ENCODE results near the gene PCNX3.

PCNX3 gene

GRCh38 chr11:65580756-65581155, 34.8 kb upstream of the PCNX3 start:
- DNase-seq, result no peak

GRCh38 chr11:65581928-65582327, 33.6 kb upstream of the PCNX3 start:
- no peak for DNase-seq

DNA sequence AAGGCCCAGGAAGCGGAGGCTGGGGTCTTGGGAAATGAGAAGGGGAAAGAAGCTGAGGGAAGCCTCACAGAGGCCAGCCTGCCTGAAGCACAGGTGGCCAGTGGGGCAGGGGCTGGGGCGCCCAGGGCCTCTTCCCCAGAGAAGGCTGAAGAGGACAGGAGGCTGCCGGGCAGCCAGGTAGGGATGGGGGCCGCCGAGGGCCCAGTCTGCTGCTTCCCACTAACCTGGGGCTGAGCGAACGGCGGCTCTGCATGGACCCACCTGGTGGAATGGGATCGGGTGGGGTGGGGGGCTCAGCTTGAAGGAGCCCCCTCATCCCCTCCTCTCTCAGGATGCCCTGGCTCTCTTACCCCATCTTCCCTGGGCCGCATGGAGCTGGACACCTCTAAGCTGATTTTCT, 32.0 kb upstream of the PCNX3 start:
- DNase-seq, result no peak

GRCh38 chr11:65584106-65584505, 31.5 kb upstream of the PCNX3 start:
- no peak for DNase-seq

- DNase-seq, result no peak
These were observed 30.8 kb upstream of the PCNX3 start for GRCh38 chr11:65584723-65585171.

DNA sequence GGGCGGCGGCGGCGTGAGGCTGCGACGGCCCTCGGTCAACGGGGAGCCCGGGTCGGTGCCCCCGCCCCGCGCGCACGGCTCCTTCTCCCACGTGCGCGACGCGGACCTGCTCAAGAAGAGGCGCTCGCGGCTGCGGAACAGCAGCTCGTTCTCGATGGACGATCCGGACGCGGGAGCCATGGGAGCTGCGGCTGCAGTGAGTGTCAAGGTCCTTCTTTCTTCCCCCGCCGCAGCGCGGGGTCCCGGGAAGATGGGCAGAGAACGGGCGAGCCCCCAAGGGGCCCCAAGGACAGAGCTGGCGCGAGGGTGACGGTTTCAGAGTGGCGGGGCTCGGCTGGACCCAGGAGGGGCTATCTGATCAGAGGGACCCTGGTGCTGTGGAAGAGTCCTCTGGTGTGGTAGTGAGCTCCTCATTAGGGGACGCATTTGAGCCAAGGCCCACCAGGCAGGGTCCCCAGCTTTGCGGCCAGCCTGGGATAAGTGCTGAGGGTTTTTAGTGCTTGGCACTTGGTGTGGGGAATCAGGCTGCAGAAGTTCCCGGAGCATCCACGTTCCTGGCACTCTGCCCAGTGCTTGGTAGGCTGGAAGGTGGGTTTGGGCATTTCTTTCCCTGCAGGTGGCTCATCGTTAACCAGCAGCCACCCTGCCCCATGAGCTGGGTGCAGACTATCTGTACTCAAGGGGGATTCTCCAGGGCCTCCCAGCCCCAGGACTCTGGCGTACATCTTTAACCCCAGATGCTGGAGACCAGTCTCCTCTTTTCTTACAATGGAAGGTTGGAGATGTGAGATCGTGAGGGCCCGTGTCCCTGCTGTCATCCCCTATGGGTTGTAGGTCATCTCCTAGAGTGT, 30.0 kb upstream of the PCNX3 start:
- DNase-seq, result no peak

DNA sequence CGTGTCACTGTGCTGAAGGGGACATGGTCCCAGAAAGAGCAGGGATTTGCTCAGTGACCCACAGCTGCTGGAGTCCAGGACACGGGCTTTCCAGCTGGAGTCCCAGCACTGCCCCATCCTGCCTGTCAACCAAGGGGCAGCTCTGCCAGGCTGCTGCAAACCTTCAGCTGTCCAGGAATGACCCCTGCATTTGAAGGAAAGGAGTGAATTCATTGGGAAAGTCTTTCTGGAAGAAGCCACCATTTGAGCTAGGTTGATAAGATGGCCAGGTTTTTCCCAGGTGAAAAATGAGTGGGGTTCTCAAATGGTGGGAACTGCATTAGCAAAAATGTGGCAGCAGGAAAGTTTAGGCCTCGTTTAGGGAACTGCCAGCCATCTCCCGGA, 29.3 kb upstream of the PCNX3 start:
- DNase-seq, result no peak

- DNase-seq, result no peak
These were observed 28.9 kb upstream of the PCNX3 start for GRCh38 chr11:65586676-65587075.

DNA sequence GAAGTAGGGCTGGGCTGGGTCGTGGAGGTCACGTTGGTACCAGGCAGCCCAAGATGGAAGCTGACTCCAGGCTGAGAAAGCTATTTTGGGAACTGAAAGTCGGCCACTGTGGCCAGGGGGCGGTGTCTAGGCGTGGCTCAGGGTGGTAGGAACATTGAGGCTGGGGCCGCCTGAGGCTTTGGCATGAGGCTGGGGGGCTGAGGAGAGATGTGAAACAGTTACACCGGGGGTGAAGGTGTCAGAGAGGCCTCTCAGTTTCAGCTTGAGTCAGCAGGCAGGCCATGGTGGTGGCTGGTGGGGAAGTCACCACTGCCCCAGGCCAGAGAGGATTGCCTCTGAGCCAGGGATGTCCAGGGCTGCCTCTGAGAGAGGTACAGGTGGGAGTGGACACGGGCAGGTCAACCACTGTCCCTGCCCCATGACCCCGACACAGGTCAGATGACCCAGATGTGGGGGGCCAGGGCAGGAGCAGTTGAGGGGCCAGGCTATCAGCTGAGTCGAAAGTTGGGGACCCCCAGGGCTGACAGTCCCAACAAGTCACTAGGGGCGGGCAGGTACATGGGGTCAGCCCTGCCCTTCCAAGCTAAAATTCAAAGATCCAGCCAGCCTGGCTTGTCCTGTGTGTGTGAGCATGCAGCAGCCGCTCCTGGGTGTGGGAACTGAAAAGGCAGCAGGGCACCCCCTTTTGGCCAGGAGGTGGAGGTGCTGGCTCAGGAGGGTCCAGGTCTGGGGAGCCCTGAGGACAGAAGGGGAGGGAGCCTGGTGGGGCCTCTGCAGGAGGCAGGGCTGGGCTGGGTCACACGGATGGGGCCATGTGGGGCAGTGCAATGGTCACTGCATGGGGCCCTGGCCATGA, 27.1 kb upstream of the PCNX3 start:
- peak; percentile 76 for DNase-seq

- DNase-seq, result no peak
These were observed 25.9 kb upstream of the PCNX3 start for GRCh38 chr11:65589444-65590239.

DNA sequence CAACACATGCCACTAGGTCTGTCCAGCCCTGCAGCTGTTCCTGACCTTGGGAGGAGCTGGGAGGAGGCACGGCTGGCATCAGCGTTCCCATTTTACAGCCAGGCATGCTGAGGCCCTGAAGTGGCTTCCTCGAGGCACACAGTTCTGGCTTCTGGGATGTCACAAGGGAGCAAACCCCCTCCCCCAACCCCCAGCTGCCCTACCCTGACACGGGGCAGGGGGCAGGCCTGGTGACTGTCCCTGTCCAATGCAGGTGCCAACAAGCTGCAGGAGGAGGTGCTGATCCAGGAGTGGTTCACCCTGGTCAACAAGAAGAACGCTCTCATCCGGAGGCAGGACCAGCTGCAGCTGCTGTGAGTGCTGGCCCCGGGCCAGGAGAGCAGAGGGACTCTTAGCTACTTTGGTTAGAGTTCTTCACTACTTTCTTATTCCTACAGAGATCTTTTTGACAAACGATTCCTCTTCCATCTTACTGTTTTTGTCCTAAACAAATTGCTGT, 25.3 kb upstream of the PCNX3 start:
- DNase-seq, result no peak

GRCh38 chr11:65591939-65592857, 23.4 kb upstream of the PCNX3 start:
- DNase-seq, result no peak

- DNase-seq, result no peak
These were observed 22.6 kb upstream of the PCNX3 start for GRCh38 chr11:65592858-65593517.

GRCh38 chr11:65593518-65594414, 21.8 kb upstream of the PCNX3 start:
- no peak for DNase-seq

GRCh38 chr11:65595131-65595530, 20.4 kb upstream of the PCNX3 start:
- no peak for DNase-seq

- no peak for DNase-seq
These were observed 19.9 kb upstream of the PCNX3 start, which contains the start of gene KCNK7 for GRCh38 chr11:65595543-65596281. Gene KCNK7 (minus strand): TSS chr11:65595800. CDS start chr11:65595772, 28 bp downstream.

GRCh38 chr11:65596520-65596919, 19.1 kb upstream of the PCNX3 start:
- DNase-seq, result no peak

GRCh38 chr11:65598258-65598699, 17.3 kb upstream of the PCNX3 start:
- no peak for DNase-seq

Data from NK-92 treated with Interleukin-12 subunit alpha and Interleukin-12 subunit beta, amount 100 ng/mL, for 24 hours (cell line).